GM18502 (cell line): ENCODE measurements around the gene KANSL2.
"Not testable (repeated sequence)": the region's sequence is repeated elsewhere in the genome, so short reads cannot be mapped to it uniquely, and the experiment has no call there.

Experiments used
- ATAC-seq: cut with Tn5 transposase; IDR thresholded peaks from one replicate; pipeline ENCODE4 v1.9.1; 2021; ENCODE audit warnings: mild to moderate bottlenecking; ENCODE audit not compliant: unreplicated experiment, poor library complexity

The KANSL2 gene

GRCh38 chr12:48686037-48686595, 4.1 kb upstream of the KANSL2 start:
- no peak for ATAC-seq

DNA sequence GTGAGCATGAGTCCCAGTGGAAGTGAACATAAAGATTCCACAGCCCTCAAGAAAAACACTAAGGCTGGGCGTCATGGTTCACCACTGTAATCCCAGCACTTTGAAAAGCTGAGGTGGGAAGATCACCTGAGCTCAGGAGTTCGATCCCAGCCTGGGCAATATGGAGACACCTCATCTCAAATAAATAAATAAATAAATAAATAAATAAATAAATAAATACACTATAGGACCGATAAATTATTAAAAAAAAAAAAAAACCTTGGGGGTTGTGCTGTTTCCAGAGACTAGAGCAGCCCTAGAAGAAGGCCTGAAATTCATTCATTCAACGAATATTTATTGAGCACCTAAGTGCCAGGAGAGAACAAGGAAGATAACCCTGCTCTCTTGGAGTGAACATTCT, 1.5 kb upstream of the KANSL2 start:
- no peak for ATAC-seq

DNA sequence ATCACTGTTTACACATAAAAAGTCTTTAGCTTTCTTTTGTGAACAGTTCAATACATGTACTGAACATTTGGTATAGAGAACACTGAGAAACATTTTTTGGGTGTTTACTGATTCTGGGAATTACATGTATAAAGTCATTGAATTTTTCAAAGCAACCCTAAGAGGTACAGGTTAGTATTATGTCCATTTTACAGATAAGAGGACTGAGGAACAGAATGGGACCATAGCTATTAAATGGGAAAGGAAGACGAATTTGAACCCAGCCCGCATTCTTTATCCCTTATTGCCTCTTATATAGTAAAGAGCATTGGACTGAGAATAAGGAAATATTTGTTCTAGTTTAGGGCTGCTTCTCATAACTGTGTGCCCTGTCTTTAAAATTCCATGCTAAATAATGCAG, 889 bp upstream of the KANSL2 start:
- ATAC-seq: no peak

GRCh38 chr12:48682533-48682905, 481 bp upstream of the KANSL2 start:
- ATAC-seq: not testable (repeated sequence)

DNA sequence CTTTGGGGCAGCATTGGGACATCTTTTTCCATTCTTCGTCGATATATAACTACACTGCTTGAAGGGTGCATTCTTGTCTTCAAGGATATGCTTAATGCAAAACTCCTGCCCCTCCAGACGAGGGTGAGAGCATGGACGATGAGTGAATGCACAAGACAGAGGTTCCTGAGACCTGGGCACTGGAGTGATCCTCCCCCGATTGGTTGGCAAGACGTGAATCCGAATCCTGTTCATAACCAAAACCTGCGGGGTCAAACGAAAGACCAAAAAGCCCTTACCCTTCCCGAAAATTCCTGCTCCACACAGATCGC, 684 bp downstream of the KANSL2 start:
- ATAC-seq: no peak

GRCh38 chr12:48680861-48681260, 1.2 kb downstream of the KANSL2 start:
- ATAC-seq: no peak

DNA sequence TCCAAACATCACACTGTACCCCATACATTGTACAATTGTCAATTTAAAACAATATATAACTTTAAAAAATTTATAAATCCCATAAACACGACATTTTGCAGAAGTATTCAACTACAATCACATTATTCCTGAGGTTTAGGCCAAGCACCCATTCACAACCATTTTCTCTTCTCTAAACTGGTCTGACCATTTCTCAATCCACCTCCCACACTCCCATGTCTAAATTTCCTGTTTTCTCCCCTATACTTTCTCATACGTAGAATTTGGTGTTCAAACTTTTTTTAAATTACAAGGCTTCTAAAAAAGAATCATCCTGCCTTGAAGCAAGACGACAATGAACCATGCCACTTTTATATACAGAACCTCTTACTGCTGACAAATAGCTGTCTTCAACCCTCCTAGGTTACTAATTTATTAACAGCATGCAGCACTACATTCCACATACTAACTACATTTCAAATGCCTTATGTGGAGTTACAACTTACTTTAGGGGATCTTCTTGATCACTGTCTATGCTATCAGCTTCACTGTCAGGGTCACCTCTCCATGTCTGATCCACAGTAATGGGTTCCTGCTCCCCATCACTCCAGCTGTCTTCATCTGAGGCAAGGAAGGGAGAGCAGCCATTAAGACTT, 3.4 kb downstream of the KANSL2 start:
- ATAC-seq: no peak

DNA sequence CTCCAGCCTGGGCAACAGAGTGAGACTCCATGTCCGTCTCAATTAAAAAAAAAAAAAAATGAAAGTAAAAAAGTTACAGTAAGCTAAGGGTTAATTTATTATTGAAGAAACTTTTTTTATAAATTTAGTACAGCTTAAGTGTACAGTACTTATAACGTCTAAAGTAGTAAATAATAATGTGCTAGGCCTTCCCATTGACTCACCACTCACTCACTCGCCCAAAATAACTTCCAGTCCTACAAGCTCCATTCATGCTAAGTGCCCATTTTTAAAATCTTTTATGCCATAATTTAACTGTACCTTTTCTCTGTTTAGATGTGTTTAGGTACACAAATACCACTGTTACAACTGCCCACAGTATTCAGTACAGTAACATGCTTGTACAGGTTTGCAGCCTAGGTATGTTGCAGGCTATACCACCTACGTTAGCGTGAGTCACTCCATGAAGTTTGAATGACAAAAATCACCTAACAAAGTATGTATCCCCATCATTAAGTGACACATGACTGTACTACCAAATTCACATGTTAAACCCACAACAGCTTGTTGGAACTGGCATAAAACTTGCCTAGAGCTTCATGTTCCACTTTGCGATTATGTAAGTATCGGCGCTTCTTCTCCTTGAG, 10.7 kb downstream of the KANSL2 start:
- no peak for ATAC-seq

DNA sequence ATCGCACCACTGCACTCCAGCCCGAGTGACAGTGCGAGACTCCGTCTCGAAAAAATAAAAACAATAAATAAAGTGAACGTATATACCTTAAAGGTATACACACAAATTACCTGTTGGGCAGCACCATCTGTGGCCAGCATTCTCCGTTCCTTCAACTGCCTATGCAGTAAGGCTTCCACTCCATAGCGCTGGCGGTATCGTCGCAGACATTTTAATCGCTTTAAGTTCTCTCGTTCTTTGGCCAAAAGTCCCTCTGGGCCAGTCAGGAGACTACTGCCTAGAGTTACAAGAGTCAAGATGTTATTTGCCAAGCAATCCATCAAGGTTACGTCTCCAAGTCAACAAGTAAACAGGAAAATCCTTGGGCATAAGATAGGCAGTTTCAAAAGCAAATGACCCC, 13.0 kb downstream of the KANSL2 start:
- ATAC-seq: no peak

DNA sequence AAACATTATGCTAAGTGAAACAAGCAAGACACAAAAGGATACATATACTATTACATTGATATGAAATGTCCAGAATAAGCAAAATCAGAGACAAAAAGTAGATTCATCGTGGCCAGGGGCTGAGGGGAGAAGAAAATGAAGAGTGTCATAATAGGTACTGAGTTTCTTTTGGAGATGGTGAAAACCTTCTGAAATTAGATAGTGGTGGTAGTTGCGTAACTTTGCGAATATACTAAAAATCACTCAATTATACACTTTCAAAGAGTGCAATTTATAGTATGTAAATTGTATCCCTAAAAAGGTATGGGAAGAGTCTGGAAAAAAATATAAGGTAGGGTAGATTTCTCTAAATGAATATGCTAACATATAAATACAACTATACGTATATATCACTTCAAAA, 22.2 kb downstream of the KANSL2 start:
- no peak for ATAC-seq

DNA sequence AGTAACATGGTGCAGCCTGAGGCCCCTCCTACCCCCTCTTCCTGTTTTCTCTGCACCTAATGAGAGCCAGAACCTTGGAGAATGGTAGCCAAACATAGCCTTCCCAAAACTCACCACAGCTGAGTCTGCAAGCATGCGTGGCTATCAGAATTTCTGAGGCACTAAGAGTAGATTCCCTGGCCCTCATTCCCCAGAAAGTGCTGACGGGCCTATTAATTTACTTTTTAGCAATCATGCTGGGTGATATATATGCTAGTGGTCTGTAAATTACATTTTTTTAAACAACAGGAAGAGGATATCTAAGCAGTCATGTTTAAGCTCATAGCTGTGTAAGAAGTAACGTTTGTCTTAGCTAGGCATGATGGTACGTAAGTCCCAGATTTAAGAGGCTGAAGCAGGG, 30.4 kb downstream of the KANSL2 start:
- ATAC-seq: no peak

- not testable (repeated sequence) for ATAC-seq
Observed at GRCh38 chr12:48645354-48645753, 36.7 kb downstream of the KANSL2 start.

DNA sequence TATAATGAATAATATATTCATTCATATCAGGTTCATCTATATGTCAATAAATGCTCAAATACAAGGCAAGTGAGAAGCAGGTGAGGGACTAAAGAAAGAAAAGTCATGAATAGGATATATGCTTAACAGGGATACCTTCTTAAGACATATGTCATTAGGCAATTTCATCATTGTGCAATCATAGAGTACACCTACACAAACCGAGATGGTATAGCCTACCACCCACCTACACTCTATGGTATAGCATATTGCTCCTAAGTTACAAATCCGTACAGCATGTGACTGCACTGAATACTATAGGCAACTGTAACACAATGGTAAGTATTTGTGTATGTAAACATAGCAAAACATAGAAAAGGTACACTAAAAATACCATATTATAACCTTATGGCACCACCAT, 39.0 kb downstream of the KANSL2 start:
- ATAC-seq: no peak

- ATAC-seq: not testable (repeated sequence)
Observed at GRCh38 chr12:48641752-48642555, 40.1 kb downstream of the KANSL2 start.

DNA sequence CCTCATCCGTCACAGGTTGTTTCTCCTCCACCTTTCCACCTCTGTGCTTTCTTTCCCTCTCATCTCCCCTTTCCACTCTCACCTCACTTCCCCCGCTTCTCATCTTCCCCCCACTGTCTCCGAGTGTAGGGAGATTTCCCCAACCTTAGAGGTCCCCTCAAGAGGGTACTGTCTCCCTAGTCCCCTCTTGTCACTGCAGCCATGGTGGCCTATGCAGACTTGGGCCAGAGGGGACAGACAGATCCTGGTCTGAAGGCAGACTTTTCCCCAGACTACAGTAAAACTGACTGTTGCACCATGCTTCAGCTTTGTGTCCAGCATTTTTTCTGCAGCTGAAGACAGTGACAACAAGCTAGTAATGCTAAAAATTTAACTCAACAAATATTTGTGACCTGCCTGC, 41.2 kb downstream of the KANSL2 start:
- no peak for ATAC-seq

DNA sequence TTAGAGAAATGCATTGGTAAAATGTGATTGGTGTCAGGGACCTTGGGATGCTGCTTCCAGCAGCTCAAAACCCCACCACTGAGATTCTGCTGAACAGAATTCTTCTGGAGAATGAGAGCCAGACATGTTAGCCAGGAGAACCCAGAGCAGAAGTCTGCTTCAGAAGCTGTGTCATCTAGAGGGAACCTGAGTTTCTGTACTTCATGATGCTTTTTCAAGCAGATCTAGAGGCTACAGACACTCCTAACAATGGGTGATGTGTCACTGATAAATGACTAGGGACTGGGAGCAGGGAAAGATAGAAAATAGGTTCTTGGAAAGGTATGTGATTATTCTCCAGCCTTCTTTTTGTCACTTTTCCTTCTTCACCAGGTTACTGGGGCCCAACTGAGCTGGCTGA, 41.6 kb downstream of the KANSL2 start:
- ATAC-seq: no peak

- ATAC-seq: no peak
Observed at GRCh38 chr12:48631071-48631470, 51.0 kb downstream of the KANSL2 start.

GRCh38 chr12:48630346-48630745, 51.7 kb downstream of the KANSL2 start:
- no peak for ATAC-seq

DNA sequence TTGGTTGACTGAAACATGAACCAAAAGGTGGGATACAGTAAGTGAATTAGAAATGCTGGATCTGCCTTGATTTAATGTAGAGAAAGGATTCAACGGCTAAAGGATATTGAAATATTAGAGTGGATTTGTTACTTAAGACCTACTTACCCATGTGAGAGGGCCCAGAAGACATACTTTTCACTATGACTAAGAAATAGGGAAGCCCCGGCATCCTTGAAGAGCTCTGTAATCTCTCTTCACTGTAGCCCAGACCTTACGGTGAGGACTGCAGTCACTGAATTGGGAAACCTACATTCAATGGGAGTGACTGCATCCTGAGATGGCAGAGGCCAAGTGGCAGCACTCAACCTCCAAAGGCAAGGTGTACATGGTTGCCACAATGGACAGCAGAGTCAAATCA, 52.5 kb downstream of the KANSL2 start:
- no peak for ATAC-seq

DNA sequence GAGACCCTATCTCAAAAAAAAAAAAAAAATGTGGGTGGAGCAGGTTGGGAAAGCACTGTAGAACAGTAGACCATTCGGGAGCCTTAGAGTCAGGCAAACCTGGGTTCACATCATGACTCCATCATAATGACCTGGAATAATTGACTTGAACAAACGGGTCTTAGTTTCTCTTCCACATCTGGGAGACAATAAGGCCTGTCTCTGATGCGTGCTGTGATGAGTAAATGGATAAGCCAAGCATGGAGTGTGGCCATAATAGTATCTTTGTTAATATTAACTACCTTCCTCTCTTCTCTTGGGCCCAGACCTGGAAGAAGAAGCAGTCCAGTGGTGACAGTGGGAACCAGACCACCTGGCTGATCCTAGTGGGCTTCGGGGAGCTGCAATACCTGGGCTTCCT, 54.5 kb downstream of the KANSL2 start:
- no peak for ATAC-seq

- ATAC-seq: not testable (repeated sequence)
Observed at GRCh38 chr12:48622997-48623396, 59.0 kb downstream of the KANSL2 start.
